Mesenchymal stem cell (in vitro differentiated cells and primary cell): ENCODE measurements around the gene MED12L.

Experiments used
- DNase-seq: peaks from one replicate; pipeline ENCODE4 v3.0.0-alpha.2; 2013
- H2AFZ ChIP-seq: one replicate; pipeline ENCODE4 v1.6.1; 2013; ENCODE audit warnings: low read depth, mild to moderate bottlenecking, control low read depth, inconsistent platforms, low read length, moderate library complexity
- H2AK5ac ChIP-seq: 2 replicates; pipeline ENCODE4 v1.6.1; 2013; ENCODE audit warnings: low read length, moderate library complexity, mild to moderate bottlenecking, inconsistent platforms; ENCODE audit not compliant: severe bottlenecking
- H2BK120ac ChIP-seq: one replicate; pipeline ENCODE4 v1.6.1; 2013; ENCODE audit warnings: low read depth, mild to moderate bottlenecking, inconsistent platforms, low read length, moderate library complexity
- H2BK12ac ChIP-seq, 2 experiments: one replicate each; pipeline ENCODE4 v1.6.1; 2013; ENCODE audit warnings: inconsistent platforms in 2 of 2, low read length in 2 of 2, mild to moderate bottlenecking in 2 of 2, moderate library complexity in 2 of 2, control low read depth in 1 of 2
- H2BK15ac ChIP-seq: one replicate; pipeline ENCODE4 v1.6.1; 2013; ENCODE audit warnings: mild to moderate bottlenecking, low read depth, inconsistent platforms; ENCODE audit not compliant: poor library complexity, severe bottlenecking
- H2BK5ac ChIP-seq: 2 replicates; pipeline ENCODE4 v1.6.1; 2013; ENCODE audit warnings: low read depth, mild to moderate bottlenecking, low read length, control low read depth, inconsistent platforms; ENCODE audit not compliant: poor library complexity, severe bottlenecking
- H3K14ac ChIP-seq, 2 experiments: one replicate each; pipeline ENCODE4 v1.6.1; 2013; ENCODE audit warnings: inconsistent platforms in 2 of 2, low read length in 2 of 2, control low read depth in 1 of 2, mild to moderate bottlenecking in 1 of 2, moderate library complexity in 1 of 2
- H3K18ac ChIP-seq, 2 experiments: one replicate each; pipeline ENCODE4 v1.6.1; 2013; ENCODE audit warnings: inconsistent platforms in 2 of 2, low read length in 2 of 2, control low read depth in 1 of 2, low read depth in 1 of 2, mild to moderate bottlenecking in 1 of 2
- H3K23ac ChIP-seq, 2 experiments: one replicate each; pipeline ENCODE4 v1.6.1; 2013; ENCODE audit warnings: inconsistent platforms in 2 of 2, low read length in 2 of 2, mild to moderate bottlenecking in 2 of 2, moderate library complexity in 2 of 2, control low read depth in 1 of 2
- H3K27ac ChIP-seq: 2 replicates; pipeline ENCODE4 v1.5.1; 2013; ENCODE audit warnings: mild to moderate bottlenecking, moderate library complexity, low read length, control low read depth, inconsistent platforms; ENCODE audit not compliant: poor library complexity, severe bottlenecking
- H3K27me3 ChIP-seq, 2 experiments: 2 replicates each; pipeline versions ENCODE4 v1.6.1 to v1.7.0; 2013; ENCODE audit warnings: low read length in 2 of 2, mild to moderate bottlenecking in 2 of 2, moderate library complexity in 2 of 2, control low read depth in 1 of 2, inconsistent platforms in 1 of 2; ENCODE audit not compliant: control insufficient read depth in 1 of 2, insufficient read depth in 1 of 2
- H3K36me3 ChIP-seq, 2 experiments: 2 replicates each; pipeline versions ENCODE4 v1.6.1 to v1.7.0; 2013; ENCODE audit warnings: low read length in 2 of 2, control low read depth in 1 of 2, inconsistent platforms in 1 of 2, low read depth in 1 of 2, mild to moderate bottlenecking in 1 of 2; ENCODE audit not compliant: insufficient read depth in 2 of 2, control insufficient read depth in 1 of 2
- H3K4ac ChIP-seq, 2 experiments: one replicate each; pipeline ENCODE4 v1.6.1; 2013; ENCODE audit warnings: inconsistent platforms in 2 of 2, low read length in 2 of 2, mild to moderate bottlenecking in 2 of 2, moderate library complexity in 2 of 2, control low read depth in 1 of 2, low read depth in 1 of 2
- H3K4me1 ChIP-seq: 2 replicates; pipeline ENCODE4 v1.6.1; 2013; ENCODE audit warnings: low read depth, low read length, control low read depth; ENCODE audit not compliant: control insufficient read depth, insufficient read depth
- H3K4me2 ChIP-seq: 2 replicates; pipeline ENCODE4 v1.6.1; 2013; ENCODE audit warnings: low read length, mild to moderate bottlenecking, inconsistent platforms; ENCODE audit not compliant: poor library complexity, severe bottlenecking
- H3K4me3 ChIP-seq, 2 experiments: 2 replicates each; pipeline versions ENCODE4 v1.5.1 to v1.7.0; 2013; ENCODE audit warnings: low read length in 2 of 2, mild to moderate bottlenecking in 2 of 2, control low read depth in 1 of 2, low read depth in 1 of 2; ENCODE audit not compliant: insufficient read depth in 1 of 2
- H3K79me1 ChIP-seq: replicated peaks from 2 replicates; pipeline ENCODE4 v1.6.1; 2013; ENCODE audit warnings: mild to moderate bottlenecking, control low read depth, low read length, inconsistent platforms; ENCODE audit not compliant: poor library complexity, severe bottlenecking
- H3K9ac ChIP-seq: 2 replicates; pipeline ENCODE4 v1.7.0; 2013; ENCODE audit warnings: mild to moderate bottlenecking, low read length, moderate library complexity
- H3K9me3 ChIP-seq: 2 replicates; pipeline ENCODE4 v1.7.0; 2013; ENCODE audit warnings: mild to moderate bottlenecking, low read length; ENCODE audit not compliant: control insufficient read depth
- H4K8ac ChIP-seq: one replicate; pipeline ENCODE4 v1.6.1; 2013; ENCODE audit warnings: inconsistent platforms, mild to moderate bottlenecking, low read length, moderate library complexity
- H4K91ac ChIP-seq: one replicate; pipeline ENCODE4 v1.6.1; 2013; ENCODE audit warnings: mild to moderate bottlenecking, low read length, inconsistent platforms
- WGBS: methylation state at CpG from one replicate; pipeline ENCODE4 v1.1.7; 2013; ENCODE audit warnings: mixed read lengths; 5-methylcytosine and 5-hydroxymethylcytosine counted together

Gene MED12L

DNA sequence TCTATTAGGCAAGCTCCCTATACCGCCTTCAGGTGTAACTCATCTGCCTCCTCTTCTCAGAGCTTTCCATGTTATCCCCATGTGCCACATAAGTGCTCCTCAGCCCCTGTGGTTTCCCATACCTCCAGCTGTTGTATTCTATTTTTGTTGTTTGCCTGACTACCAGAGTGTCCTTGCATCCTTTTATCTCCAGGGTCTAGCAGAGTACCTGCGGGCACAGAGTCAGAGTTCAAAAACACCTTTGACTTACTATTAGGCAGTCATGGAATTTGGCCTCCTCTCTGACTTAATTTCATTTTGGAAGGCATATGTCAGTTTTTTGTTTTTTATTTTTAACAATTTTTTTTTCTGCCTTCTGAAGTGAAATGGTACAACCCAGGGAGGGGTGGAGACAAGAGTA is 224.1 kb downstream of the MED12L start:
- Histone ChIP-seq H3K4me3 (no peak overlapping the region), H2AFZ (no peak overlapping the region), H4K8ac (no peak overlapping the region), H3K79me1 (no peaks in the 10 kb centered on the region), H3K23ac (no peak overlapping the region), H3K27ac (no peak overlapping the region), H3K27me3 (no peaks in the 10 kb centered on the region), H2BK120ac (no peak overlapping the region), H2BK12ac (peak overlapping the region in 1 of 2 experiments; percentile 66), H3K4me2 (no peak overlapping the region), H3K14ac (peak overlapping the region in 1 of 2 experiments; percentile 38), H2BK5ac (no peak overlapping the region), H2AK5ac (no peak overlapping the region), H3K4me1 (peaks cover 8% of the 10 kb centered on the region), H4K91ac (no peak overlapping the region), H3K18ac (no peak overlapping the region), H3K36me3 (no peaks in the 10 kb centered on the region), H3K9me3 (no peaks in the 10 kb centered on the region), H3K4ac (no peak overlapping the region), H2BK15ac (no peak overlapping the region), H3K9ac (no peak overlapping the region)
- no peak for DNase-seq
- WGBS: 100% methylated on average over 2 of the region's 2 CpGs

DNA sequence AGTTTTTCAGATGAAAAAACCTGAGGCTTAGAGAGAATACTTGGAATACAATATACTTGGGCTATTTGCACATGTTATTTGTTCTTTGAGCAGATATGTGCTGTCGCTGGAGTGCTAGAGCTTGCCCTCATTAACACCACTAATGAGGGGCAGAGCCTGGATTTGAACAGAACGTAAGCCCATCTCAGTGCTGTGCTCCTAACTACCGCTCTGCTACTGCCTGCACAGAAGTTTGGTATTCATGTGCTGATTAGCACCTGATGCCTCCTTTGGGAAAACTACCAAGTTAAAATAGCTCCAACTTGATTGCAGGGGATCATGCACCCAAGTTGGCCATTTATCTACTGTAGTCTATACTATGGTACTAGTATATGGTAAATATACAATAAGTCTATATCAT is 227.5 kb downstream of the MED12L start:
- Histone ChIP-seq H3K4ac (no peak overlapping the region), H3K23ac (no peak overlapping the region), H3K18ac (no peak overlapping the region), H2BK120ac (no peak overlapping the region), H3K36me3 (no peaks in the 10 kb centered on the region), H3K14ac (no peak overlapping the region), H4K8ac (no peak overlapping the region), H2AK5ac (no peak overlapping the region), H3K9ac (no peak overlapping the region), H2AFZ (no peak overlapping the region), H2BK15ac (no peak overlapping the region), H2BK12ac (no peak overlapping the region), H3K79me1 (no peaks in the 10 kb centered on the region), H3K4me3 (no peak overlapping the region), H3K27ac (no peak overlapping the region), H3K9me3 (no peaks in the 10 kb centered on the region), H3K27me3 (no peaks in the 10 kb centered on the region), H3K4me1 (no peaks in the 10 kb centered on the region), H2BK5ac (no peak overlapping the region), H4K91ac (no peak overlapping the region), H3K4me2 (no peak overlapping the region)
- DNase-seq: no peak
- 94% methylated on average over 3 of the region's 3 CpGs for WGBS

DNA sequence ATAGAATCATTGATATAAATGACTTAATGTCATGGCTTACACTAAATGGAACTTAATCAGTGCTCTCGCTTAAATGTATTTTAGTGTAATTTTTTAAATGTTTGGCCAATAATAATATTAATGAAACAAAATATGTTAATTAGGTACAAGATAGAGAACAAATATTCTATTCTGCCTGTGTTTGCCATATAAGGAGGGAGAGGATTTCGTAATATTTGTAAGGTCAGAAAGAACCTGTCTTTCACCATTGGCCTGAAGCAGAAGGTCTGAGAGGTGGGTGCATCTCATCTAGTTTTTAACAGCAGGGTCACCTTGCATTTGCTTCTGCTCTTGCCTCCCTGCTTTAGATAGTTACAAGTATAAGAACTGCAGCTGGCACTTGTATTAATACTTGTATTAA is 228.7 kb downstream of the MED12L start:
- no peaks in the 10 kb centered on the region for H3K27me3 ChIP-seq
- 100% methylated on average over 1 of the region's 2 CpGs for WGBS
- no peak overlapping the region for H2BK12ac ChIP-seq

DNA sequence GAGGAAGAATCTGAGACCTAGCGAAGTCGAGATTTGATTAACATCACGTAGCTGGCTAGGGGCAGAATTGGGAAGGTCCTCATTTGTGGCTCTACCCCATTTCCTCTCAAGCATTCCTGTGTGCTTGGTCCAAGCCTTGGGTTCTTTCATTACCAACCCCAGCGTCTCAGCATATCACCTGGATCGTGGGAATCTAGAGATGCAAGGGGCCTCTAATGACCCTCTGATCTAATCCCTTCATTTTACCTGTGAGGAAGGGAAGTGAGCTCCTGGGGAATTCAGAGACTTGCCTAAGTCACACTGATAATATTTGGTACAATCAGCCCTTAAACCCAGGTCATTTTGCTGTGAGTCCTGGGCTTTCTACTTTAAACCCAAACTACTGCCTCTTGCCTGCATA is 229.1 kb downstream of the MED12L start:
- H3K36me3 ChIP-seq: no peaks in the 10 kb centered on the region
- H3K4ac ChIP-seq: no peak overlapping the region
- H3K4me2 ChIP-seq: no peak overlapping the region
- peak overlapping the region; percentile 37 for H4K8ac ChIP-seq
- H2BK5ac ChIP-seq: no peak overlapping the region
- DNase-seq: no peak
- H3K4me3 ChIP-seq: no peak overlapping the region
- H3K14ac ChIP-seq: no peak overlapping the region
- H4K91ac ChIP-seq: no peak overlapping the region
- no peak overlapping the region for H2BK15ac ChIP-seq
- H3K9ac ChIP-seq: no peak overlapping the region
- no peak overlapping the region for H3K27ac ChIP-seq
- H2BK12ac ChIP-seq: no peak overlapping the region
- H2AK5ac ChIP-seq: no peak overlapping the region
- H3K23ac ChIP-seq: no peak overlapping the region
- H3K27me3 ChIP-seq: no peaks in the 10 kb centered on the region
- no peak overlapping the region for H2BK120ac ChIP-seq
- no peak overlapping the region for H2AFZ ChIP-seq
- H3K4me1 ChIP-seq: no peaks in the 10 kb centered on the region
- no peak overlapping the region for H3K18ac ChIP-seq
- no peaks in the 10 kb centered on the region for H3K79me1 ChIP-seq
- H3K9me3 ChIP-seq: no peaks in the 10 kb centered on the region
- WGBS: 82% methylated on average over 5 of the region's 5 CpGs

More for the DNA sequence above, 228.7 kb downstream of the MED12L start:
- Histone ChIP-seq H3K4me1 (no peaks in the 10 kb centered on the region), H3K9ac (no peak overlapping the region), H3K14ac (no peak overlapping the region), H4K91ac (no peak overlapping the region), H2BK15ac (no peak overlapping the region), H3K23ac (no peak overlapping the region), H3K79me1 (no peaks in the 10 kb centered on the region), H3K4ac (no peak overlapping the region), H4K8ac (no peak overlapping the region), H2BK5ac (no peak overlapping the region), H2BK120ac (no peak overlapping the region), H3K27ac (no peak overlapping the region), H3K4me3 (no peak overlapping the region), H3K36me3 (no peaks in the 10 kb centered on the region), H3K9me3 (no peaks in the 10 kb centered on the region), H3K4me2 (no peak overlapping the region), H2AFZ (no peak overlapping the region), H2AK5ac (no peak overlapping the region), H3K18ac (no peak overlapping the region)
- no peak for DNase-seq
